HG03565 (cell line): ENCODE measurements around the gene THRAP3.

ENCODE experiments used
- ATAC-seq: cut with Tn5 transposase; IDR thresholded peaks from one replicate; pipeline ENCODE4 v1.9.1; 2021; ENCODE audit warnings: mild to moderate bottlenecking, moderate library complexity; ENCODE audit not compliant: unreplicated experiment

Gene THRAP3

DNA sequence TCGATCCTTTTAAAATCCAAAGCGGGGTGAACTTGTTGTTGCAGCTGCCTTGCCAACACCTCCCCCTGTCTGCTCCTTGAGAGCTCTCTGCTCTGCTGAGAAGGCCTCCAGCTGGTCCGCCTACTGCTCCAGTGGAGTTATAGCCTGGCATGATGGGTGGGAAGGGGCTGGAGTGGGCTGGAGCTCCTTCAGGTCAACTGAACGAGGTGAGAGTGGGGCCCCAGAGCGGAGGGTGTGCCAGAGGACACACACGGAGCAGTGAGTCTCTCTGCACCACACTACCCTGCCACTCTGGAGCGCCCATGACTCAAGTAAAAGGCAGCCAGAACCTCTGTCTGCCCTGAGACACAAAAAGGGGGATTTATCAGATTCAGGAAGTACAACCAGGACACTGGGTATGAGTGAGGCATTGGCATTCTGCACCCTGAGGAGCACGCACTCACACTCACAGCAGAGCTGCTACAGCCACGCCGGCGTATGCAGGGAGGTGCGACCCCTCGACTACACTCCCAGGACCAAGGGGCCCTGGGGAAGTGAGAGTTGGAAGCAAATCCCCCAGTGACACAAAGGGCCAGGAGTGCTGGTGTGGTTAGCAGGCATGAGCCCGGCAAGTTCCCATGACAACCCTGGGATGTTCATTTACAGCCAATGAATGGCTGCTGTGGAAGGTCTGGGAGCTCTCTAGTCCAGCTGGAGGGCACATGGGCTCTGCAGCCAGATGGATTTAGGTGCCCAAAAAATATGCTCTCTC, 127.2 kb downstream of the THRAP3 start:
- ATAC-seq: no peak

DNA sequence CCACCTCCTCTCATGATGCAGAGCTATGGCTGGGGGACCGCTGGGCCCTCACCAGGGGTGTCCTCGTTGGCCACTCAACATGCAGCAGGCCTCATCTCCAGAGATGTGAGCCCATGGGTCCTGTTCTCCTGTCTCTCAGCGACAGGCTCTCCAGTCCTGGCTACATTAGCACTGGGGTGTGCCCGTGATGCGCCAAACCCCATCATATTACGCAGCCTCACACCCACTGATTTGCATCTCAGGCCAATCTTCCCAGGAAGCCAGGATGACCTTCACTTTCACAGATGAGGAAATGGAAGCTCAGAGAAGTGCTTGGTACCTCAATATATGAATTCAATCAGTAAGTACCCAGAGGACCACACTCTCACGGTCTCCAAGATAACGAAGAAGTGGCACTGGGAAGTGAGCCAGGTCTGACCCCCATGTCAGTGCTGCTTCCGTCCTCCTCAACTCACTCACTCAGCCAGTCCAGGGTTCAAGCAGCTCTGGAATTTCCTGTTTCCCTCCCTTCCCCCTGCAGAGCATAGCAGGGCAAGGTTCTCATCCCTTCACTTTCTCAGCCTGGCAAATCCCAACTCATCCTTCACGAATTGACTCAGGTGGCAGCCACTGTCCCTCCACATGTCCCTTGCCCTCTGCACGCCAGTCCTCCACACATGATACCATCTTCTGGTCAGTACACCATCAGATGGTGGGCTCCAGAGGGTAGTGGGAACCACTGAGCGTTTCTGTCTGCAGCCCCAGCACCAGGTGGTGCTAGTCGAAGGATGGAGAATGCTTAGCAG, 128.1 kb downstream of the THRAP3 start:
- no peak for ATAC-seq

DNA sequence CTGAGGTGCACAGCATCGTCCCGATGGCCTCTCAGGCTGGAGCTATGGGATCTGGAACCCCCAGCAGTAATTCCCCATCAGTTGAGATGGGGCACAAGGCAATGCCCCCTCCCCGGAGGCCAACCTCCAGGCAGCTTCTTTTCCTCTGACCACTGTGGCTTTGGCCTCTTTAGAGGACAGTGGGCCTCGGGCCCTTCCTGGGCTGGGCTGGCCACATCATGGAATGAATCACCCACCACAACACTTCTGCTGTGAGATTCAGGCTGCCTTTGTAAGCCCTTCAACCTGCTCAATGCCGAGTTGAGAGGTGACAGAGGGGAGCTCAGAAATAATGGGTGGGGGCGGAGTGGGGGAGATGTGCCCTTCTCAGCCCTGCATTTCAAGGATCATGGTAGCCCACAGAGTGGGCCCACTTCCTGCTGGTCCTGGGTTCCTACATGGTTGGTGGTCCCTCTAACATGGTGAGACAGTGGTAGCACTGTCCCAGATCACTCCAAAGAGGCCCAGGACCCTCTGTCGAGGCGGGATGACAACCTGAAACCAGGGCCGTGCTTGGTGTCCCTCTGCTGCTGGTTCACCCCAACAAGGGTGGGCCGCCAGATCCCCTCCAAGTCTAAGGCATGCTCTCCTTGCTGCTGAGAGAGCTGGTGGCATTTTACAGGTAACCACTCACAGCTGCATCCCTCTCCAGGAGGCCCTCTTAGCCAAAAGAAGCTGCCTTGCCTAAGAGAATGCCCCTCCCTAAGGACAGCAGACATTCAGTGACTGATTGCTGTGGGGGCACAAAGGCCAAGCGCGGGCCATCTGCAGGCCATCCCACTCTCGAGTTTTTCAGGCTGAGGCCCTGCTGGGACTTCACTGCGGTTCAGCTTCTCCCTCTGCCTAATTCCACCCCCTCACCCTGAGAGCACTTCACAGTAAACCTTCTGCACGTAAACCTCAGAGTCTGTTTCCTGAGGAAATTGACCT, 129.0 kb downstream of the THRAP3 start:
- ATAC-seq: no peak

DNA sequence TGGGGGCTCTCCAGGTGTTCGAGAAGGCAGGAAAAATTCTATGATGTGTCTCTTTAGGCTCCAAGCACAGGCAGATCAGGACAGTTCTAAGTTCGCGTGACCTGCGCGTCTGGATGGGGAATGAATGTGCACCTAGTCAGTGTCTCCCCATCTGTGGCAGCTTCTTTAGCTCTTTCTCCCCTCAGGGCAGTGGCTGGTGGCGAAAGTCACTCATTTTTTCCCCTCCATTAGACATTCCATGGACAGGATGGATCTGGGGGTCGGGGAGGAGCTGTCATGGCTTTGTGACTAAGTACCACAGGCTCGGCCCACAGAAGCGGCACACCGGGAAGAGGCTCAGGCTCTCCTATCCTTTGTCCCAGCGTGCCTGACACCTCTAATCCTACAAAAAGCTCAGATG, 130.2 kb downstream of the THRAP3 start:
- ATAC-seq: no peak
